ENCODE results near the gene SHB.

Gene SHB

DNA sequence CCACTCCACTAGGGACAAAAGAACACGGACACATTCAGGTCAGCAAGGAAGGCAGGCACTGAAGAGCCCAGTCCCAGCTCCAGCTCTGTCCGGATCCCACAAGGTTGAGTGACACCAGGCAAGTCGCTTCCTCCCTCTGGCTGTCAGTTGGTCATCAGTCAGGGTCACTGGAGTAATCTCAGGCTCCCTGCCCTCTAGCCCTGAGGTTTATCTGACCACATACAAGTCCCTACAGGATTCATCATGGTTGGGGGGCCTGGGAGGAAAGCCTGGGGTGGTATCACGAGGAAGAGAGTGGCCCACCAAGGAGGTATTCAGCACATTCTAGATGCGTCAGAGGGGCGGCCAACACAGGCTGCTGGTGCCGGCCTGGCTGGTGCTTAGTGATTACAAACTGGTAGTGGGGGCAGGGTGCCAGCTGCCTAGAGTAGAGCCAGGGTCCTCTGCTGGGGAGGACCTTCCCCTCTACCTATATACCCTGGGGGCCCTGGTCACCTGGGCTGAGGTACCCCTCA is 81.5 kb downstream of the SHB start:
- TF ChIP-seq, protein P1, sequence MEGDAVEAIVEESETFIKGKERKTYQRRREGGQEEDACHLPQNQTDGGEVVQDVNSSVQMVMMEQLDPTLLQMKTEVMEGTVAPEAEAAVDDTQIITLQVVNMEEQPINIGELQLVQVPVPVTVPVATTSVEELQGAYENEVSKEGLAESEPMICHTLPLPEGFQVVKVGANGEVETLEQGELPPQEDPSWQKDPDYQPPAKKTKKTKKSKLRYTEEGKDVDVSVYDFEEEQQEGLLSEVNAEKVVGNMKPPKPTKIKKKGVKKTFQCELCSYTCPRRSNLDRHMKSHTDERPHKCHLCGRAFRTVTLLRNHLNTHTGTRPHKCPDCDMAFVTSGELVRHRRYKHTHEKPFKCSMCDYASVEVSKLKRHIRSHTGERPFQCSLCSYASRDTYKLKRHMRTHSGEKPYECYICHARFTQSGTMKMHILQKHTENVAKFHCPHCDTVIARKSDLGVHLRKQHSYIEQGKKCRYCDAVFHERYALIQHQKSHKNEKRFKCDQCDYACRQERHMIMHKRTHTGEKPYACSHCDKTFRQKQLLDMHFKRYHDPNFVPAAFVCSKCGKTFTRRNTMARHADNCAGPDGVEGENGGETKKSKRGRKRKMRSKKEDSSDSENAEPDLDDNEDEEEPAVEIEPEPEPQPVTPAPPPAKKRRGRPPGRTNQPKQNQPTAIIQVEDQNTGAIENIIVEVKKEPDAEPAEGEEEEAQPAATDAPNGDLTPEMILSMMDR (IDR thresholded peaks at IDR 0.05; ENCODE audit: insufficient read depth, low read length, poor library complexity, severe bottlenecking): no peak
- no peak for TF ChIP-seq EZH2phosphoT487 (conservative IDR thresholded peaks at IDR 0.05; ENCODE audit: low read length)
- Histone ChIP-seq H4K20me1 (ENCODE audit: low read depth, low read length) (no peaks in the 10 kb centered on the region), H3K27ac (ENCODE audit: low read depth, low read length) (no peak overlapping the region), H3K9ac (ENCODE audit: low read length) (no peak overlapping the region), H3K79me2 (ENCODE audit: insufficient read depth, low read length) (no peaks in the 10 kb centered on the region), H3K27me3 (ENCODE audit: low read length) (no peaks in the 10 kb centered on the region), H3K9me3 (ENCODE audit: insufficient read depth, low read length) (no peaks in the 10 kb centered on the region), H2AFZ (ENCODE audit: low read depth, low read length, severe bottlenecking) (no peak overlapping the region), H3F3A (ENCODE audit: insufficient read depth) (no peaks in the 10 kb centered on the region), H3K9me2 (replicated peaks; ENCODE audit: insufficient read depth, low read length) (no peaks in the 10 kb centered on the region), H3K4me3 (ENCODE audit: insufficient read depth, low read length, poor library complexity, severe bottlenecking) (no peak overlapping the region), H3K36me3 (ENCODE audit: low read length) (no peaks in the 10 kb centered on the region), H3K4me2 (ENCODE audit: low read depth, low read length, poor library complexity, severe bottlenecking) (no peak overlapping the region)

DNA sequence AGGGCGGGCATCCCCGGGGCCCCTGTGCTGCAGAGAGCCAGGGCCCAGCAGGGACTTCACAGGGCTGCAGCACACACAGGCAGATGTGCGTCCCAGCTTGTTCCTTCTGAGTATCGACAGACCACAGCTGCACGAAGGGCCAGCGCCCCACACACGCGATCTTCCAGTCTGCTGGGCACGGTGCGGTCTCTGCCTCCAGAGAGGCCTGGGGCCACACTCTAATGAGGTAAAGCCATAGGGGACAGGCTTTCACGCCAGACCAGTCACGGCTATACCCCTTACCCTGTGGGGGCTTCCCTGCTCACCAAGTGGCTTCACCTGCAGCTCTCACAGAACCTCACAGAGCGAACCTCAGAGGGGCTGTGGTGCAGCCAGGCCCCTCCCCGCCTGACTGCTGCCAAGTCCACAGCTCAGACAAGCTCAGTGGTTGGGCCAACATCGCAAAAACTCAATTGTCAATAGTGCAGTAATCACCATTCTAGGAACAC is 82.2 kb downstream of the SHB start:
- no peaks in the 10 kb centered on the region for H3K27me3 ChIP-seq (ENCODE audit: low read length)
- TF ChIP-seq, protein P1 (IDR thresholded peaks at IDR 0.05; ENCODE audit: insufficient read depth, low read length, poor library complexity, severe bottlenecking): no peak
- TF ChIP-seq EZH2phosphoT487 (conservative IDR thresholded peaks at IDR 0.05; ENCODE audit: low read length): no peak
- no peak overlapping the region for H3K27ac ChIP-seq (ENCODE audit: low read depth, low read length)
- no peaks in the 10 kb centered on the region for H3K9me3 ChIP-seq (ENCODE audit: insufficient read depth, low read length)
- H3K9ac ChIP-seq (ENCODE audit: low read length): no peak overlapping the region
- H3F3A ChIP-seq (ENCODE audit: insufficient read depth): no peaks in the 10 kb centered on the region
- no peaks in the 10 kb centered on the region for H3K36me3 ChIP-seq (ENCODE audit: low read length)
- H3K9me2 ChIP-seq (replicated peaks; ENCODE audit: insufficient read depth, low read length): no peaks in the 10 kb centered on the region
- H3K4me2 ChIP-seq (ENCODE audit: low read depth, low read length, poor library complexity, severe bottlenecking): no peak overlapping the region
- no peaks in the 10 kb centered on the region for H3K79me2 ChIP-seq (ENCODE audit: insufficient read depth, low read length)
- no peaks in the 10 kb centered on the region for H4K20me1 ChIP-seq (ENCODE audit: low read depth, low read length)
- H2AFZ ChIP-seq (ENCODE audit: low read depth, low read length, severe bottlenecking): no peak overlapping the region
- H3K4me3 ChIP-seq (ENCODE audit: insufficient read depth, low read length, poor library complexity, severe bottlenecking): no peak overlapping the region

DNA sequence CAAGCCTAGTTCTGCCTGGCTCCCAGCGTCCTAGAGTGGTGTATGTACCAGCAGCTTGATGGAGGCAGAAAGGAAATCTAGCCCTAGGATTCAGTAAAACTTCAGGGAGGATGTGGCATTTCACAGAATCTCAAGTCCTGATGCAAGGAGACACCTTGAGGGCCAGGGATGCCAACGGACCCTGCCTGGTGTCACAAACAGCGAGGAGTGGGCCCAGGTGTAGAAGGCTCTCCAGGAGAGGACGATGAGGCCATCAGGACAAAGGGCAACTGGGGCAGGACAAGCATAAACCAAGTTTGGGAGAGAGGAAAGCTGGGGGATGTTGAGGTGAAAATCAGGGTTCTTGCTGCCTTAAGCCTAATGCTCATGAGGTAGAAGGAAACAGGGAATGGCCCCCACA is 83.0 kb downstream of the SHB start:
- TF ChIP-seq, protein P1 (IDR thresholded peaks at IDR 0.05; ENCODE audit: insufficient read depth, low read length, poor library complexity, severe bottlenecking): no peak
- TF ChIP-seq EZH2phosphoT487 (conservative IDR thresholded peaks at IDR 0.05; ENCODE audit: low read length): no peak
- Histone ChIP-seq H3K36me3 (ENCODE audit: low read length) (no peaks in the 10 kb centered on the region), H3K4me3 (ENCODE audit: insufficient read depth, low read length, poor library complexity, severe bottlenecking) (no peak overlapping the region), H3K4me2 (ENCODE audit: low read depth, low read length, poor library complexity, severe bottlenecking) (no peak overlapping the region), H3K79me2 (ENCODE audit: insufficient read depth, low read length) (no peaks in the 10 kb centered on the region), H3K9ac (ENCODE audit: low read length) (no peak overlapping the region), H3K9me2 (replicated peaks; ENCODE audit: insufficient read depth, low read length) (no peaks in the 10 kb centered on the region), H3F3A (ENCODE audit: insufficient read depth) (no peaks in the 10 kb centered on the region), H3K27ac (ENCODE audit: low read depth, low read length) (no peak overlapping the region), H3K9me3 (ENCODE audit: insufficient read depth, low read length) (no peaks in the 10 kb centered on the region), H4K20me1 (ENCODE audit: low read depth, low read length) (no peaks in the 10 kb centered on the region), H2AFZ (ENCODE audit: low read depth, low read length, severe bottlenecking) (no peak overlapping the region), H3K27me3 (ENCODE audit: low read length) (no peaks in the 10 kb centered on the region)
